ENCODE data around the gene C3orf18. TPM values are rescaled to one million over a fixed set of nuclear protein-coding genes. Genes with fewer than 3 reads are reported as not detected.

The C3orf18 gene
- total RNA-seq, result 7.2 TPM

GRCh38 chr3:50567386-50568167, at the start of gene C3orf18:
TSS of gene C3orf18 (minus strand) at chr3:50567747. CDS start at chr3:50565699, 2,048 bp downstream.
- peak; percentile 67 for DNase-seq

DNA sequence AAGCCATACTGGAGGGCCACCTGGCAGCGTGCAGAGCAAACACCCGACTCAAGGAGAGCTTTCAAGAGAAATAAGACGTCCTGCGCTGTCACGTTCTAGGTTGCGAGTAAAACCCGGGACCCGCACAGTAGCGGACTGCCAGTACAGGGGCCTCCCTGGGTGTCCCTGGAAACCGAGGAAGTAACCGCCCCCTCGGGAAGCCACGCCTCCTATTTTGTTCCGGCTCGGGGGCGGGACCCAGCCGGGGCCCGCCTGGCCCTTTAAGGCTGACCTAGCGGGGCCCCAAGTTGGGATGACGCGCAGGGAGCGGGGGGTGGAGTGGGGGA, 49.2 kb upstream of the C3orf18 start:
- DNase-seq, result peak; percentile 84

DNA sequence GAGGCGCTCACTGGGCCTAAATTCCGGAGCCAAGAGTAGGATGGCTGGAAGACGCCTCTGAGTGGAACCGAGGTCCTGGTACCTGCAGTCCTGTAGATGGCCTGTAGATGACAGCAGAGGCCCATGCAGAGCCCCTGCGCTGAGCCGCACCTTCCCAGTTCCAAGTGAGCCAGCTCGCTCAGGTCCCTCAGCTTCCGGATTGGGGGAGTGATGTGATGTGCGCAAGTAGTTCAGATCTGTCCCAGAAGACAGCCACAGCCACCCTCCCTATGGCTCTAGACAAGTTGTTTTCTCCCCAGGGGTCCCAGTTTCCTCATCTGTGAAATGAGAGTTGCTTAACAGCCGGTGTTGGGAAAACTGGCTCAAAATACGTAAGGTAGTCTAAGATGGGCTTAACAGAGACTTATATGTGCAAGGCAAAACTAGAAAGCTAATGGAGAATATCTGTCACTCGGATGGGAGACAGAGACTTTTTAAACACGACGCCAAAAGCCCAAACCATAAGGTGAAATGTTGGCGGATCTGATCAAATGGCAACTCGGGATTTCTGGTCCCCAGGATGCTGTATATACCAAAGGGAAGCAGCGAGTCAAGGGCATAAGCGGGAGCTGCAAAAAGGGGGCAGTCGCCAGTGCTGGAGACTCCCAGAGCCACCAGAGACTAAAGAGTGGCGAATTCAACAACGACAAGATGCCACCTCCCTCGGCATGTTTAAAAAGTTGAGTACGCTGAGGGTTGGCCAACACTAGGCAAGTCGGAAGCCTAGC, 48.6 kb upstream of the C3orf18 start:
- peak; percentile 82 for DNase-seq

GRCh38 chr3:50615190-50615589, 47.6 kb upstream of the C3orf18 start:
- peak; percentile 14 for DNase-seq

DNA sequence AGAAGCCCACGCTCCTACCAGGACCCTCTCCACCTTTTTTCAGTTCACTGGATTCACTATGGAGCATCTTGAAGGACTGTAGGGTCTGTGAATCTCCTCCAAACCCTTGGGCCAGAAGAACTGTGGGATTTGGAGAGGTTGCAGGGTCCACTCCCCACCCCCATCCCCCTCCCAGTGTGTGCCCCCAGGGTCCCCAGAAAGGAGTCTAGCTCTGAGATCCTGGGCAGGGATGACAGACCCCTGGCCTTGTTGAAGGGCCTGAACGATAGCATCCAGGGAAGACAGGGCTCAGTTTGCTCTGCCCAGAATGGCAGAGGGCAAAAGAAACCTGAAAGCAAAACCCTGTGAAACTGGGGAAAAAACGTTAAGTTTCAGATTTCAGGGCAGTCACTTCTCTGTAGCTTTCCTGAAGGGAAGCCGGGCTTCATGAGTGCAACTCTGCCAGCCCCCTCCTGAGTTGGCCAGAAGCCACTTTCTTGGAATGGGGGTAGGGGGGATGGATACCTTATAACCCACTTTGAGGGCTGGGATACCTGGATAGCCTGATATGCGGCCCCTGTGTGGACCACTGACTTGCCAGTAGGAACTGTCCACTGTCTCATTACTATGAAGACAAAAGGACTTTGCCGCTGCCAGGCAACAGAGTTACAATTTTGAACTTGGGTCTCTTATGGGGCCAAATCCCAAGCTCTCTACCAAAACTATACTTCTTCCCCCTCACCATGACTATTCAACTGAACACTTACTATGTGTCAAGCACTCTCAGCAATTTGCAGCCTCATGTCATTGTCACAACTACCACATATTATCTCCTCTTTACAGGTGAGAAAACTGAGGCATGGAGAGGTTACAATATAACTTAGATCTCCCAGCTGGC, 45.7 kb upstream of the C3orf18 start:
- DNase-seq, result no peak

GRCh38 chr3:50612234-50612882, 44.8 kb upstream of the C3orf18 start:
- DNase-seq, result peak; percentile 35

DNA sequence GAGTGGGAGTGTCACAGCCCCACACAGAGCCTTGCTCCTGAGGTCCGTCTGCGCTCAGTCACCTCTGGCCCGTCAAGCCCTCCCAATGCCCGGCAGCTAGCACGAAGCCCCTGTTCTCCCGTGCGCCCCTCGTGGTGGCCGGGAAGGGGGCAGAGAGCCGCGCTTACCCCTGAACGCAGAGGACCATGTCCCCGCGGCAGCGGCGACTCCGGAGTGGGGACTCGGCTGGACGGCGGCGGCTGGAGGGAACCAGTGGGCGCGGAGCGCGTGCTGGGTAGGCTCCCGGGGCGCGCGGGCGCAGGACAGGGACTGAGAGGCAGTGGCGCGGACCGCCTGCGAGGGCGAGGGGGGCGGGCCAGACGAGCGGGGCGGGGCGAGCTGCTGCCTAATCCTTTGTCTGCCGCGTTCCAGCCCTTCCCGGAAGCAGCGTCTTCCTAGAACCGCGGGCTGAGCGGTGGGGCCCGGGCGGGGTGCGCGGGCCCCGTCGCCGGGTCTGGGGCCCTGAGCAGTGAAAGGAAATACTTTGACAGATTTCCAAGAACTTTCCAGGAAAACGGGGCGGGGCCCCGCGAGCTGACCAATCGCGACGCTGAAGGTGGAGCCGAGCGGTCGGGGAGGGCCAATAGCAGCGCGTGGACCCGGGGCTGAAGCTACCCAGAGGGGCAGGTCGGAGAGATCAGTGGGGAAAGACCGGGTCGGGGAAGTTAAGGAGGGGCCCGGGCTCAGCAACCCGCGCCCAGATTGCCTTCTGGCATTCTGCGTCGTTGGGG, 44.1 kb upstream of the C3orf18 start, which contains the start of gene CISH:
Gene CISH, minus strand, starts transcription at position 311 of the 770 bp plus-strand sequence. Its CDS starts 124 bp downstream, at position 187.
- DNase-seq, result peak; percentile 98

- DNase-seq, result no peak
These were observed 43.5 kb upstream of the C3orf18 start for GRCh38 chr3:50610992-50611463.

DNA sequence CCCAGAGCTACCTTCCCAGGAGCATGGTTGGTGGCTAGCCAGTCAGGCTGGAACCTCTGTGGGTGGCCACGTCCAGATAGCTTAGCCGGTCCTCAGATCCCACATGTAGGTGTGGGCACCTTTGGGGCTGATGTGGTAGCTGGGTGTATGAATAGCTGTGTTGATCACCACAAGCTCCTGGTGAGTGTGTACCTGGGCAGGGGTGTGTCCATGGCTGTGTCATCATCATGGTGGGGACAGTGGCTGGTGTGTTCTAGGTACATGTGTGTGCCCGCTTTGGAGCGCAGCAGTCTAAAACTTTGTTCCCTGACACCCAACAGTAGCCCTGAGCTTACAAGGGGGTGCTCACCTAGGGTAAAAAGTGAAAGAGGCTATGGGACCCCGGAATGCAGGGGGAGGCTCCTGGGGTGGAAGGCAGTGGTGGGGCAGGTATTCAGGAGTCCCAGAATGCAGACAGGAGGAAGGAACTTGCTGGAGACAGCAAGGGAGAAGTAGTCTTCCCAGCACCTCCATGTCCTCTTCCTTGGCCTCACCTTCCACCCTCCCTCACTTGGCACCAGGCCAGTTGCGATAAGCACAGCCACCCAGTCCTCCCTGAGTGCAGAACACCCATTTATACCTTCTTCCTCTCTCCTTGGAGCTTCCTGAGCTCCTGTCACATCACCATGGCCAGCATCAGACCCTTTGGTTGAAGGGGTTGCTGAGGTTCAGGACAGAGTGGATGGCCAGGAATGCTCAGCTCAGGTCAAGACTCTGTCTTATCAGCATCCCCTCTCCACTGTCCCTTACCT, 42.8 kb upstream of the C3orf18 start:
- DNase-seq, result no peak

- no peak for DNase-seq
These were observed 42.2 kb upstream of the C3orf18 start for GRCh38 chr3:50609763-50610085.

DNA sequence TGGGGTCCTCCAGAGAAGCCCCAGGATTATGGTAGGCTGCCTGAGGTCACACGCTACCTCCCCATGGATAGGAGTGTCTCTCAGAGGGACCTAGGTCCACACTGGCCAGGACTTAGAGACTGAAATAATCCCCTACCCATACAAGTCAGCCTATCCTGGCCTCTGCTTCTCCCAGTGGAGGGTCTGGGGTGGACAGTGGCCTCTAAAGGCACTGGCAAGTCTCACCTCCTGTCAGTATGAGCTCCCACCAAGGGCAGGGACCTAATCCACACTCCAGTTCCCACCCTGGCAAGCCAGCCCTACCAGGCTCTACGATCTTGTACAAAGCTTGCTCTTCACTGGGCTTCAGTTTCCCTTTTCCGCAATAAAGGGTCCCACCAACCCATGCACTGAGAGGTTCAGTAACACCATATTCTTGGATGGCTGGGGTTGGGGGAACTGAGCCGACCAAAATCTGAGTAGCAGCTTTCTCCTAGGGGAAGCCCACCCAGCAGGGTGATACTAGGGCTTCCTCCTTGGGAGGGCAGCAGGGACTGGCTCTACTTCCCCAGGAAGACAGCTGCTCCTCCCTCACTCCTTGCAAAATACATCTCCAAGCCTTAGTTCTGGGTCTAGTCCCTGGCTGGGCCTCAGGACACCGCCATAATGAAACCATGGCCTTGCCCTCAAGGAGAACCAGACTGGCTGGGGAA, 41.7 kb upstream of the C3orf18 start:
- DNase-seq, result no peak

DNA sequence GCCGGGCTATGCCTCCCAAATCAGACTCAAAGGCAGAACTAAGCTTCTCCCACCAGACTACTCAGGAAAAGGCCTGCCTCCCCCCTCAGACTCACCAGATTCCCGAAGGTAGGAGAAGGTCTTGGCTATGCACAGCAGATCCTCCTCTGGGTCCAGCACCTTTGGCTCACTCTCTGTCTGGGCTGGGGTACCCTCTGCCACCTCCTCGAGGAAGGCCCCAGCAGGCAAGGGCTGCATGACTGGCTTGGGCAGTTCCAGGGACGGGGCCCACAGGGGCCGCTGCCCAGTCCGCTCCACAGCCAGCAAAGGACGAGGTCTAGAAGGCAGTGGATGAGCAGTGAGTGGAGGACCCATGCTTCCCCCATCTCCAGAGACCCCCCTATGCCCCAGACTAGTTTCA, 40.7 kb upstream of the C3orf18 start:
- no peak for DNase-seq

- DNase-seq, result no peak
These were observed 39.9 kb upstream of the C3orf18 start for GRCh38 chr3:50607271-50608091.

- DNase-seq, result no peak
These were observed 39.0 kb upstream of the C3orf18 start for GRCh38 chr3:50606596-50606995.

DNA sequence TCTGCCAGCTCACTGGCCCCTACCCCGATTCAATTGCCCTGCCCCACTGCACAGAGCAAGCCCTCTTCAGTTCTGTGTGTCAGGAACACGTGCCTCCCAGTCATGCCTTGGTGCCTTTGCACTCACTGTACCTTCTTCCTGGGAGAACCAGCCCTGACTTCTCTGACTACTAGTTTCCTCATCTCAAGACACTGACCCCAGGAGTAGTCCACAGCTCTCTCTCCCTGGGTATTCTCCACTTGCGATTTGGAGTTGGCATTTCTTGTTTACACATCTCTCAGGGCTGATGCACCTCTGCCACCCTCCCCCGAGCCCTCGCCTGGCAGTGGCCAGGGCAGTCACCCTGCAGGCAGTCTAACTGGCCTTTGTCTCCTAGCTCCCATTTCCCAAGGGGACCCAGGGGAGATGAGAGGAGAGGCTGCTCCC, 38.4 kb upstream of the C3orf18 start:
- no peak for DNase-seq

- no peak for DNase-seq
These were observed 37.4 kb upstream of the C3orf18 start for GRCh38 chr3:50604628-50605588.

DNA sequence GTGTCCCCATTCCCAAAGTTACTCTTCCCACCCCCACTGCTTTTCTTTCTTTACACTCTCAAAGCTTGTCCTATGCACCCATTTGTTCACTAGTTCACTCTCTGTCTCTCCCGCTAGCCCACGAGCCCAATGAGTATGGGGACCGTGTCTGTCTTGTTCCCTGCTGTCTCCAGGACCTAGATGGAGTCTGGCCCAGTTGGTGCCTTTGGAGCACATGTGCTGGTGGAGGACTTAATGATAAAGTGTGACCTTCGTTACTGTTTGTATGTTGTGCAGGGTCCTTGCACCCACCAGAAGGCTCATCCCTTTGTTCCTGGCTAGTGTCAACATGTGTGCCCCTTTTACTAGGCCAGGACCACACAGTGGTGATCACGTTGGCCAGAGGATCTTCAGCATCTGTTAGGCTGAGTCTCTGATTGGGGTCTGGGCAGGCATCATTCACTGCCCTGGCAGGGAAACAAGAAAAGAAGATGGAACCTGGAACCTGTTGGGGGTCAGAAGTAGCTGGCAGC, 36.6 kb upstream of the C3orf18 start:
- no peak for DNase-seq

Measured in skin of body (tissue), 2 donors.